Panc1 (cell line): ENCODE measurements around the gene TFF3. TPM values are rescaled to one million over a fixed set of nuclear protein-coding genes. Genes with fewer than 3 reads are reported as not detected.

Experiments used
- ATAC-seq: fragments of 200-7000 bp; cut with Tn5 transposase; 2 replicates; pipeline ENCODE4 v1.9.1; 2020; ENCODE audit warnings: mild to moderate bottlenecking, moderate library complexity
- BruUV-seq: library from RNA; stranded (reverse); fragments of 400-500 nt; replicated peaks from 2 replicates; lab custom pipeline; 2021; lab: Mats Ljungman, UMichigan
- CTCF ChIA-PET: fragments of 300-600 bp; sonication (Branson Sonifier 250); formaldehyde crosslinking; loops from one replicate; lab custom pipeline; 2022; ENCODE audit warnings: antibody characterized with exemption; lab: Charles Lee
- POLR2A ChIA-PET: fragments of 300-600 bp; sonication (Branson Sonifier 250); formaldehyde crosslinking; loops from one replicate; lab custom pipeline; 2022; ENCODE audit warnings: antibody characterized with exemption; lab: Charles Lee
- DNase-seq: peaks from one replicate; pipeline ENCODE4 v3.0.0-alpha.2; 2010; ENCODE audit warnings: low read depth, low spot score
- H3K27ac ChIP-seq: 2 replicates; pipeline ENCODE4 v1.5.1; 2011; ENCODE audit warnings: mild to moderate bottlenecking, low read length, inconsistent platforms
- H3K27me3 ChIP-seq: fragments of 200-500 bp; sonication (Bioruptor generic); 2 replicates; pipeline ENCODE4 v1.6.0; 2014; ENCODE audit warnings: low read length, inconsistent platforms; ENCODE audit not compliant: control insufficient read depth, insufficient read depth
- H3K36me3 ChIP-seq: fragments of 200-500 bp; sonication (Bioruptor generic); 2 replicates; pipeline ENCODE4 v1.5.1; 2014; ENCODE audit warnings: inconsistent platforms, mild to moderate bottlenecking, low read length, moderate library complexity; ENCODE audit not compliant: control insufficient read depth, insufficient read depth
- H3K4me1 ChIP-seq: 2 replicates; pipeline ENCODE4 v1.5.1; 2011; ENCODE audit warnings: inconsistent platforms, mild to moderate bottlenecking, low read length, moderate library complexity; ENCODE audit not compliant: control insufficient read depth, insufficient read depth
- H3K4me3 ChIP-seq, 2 experiments: 2 replicates each; pipeline ENCODE4 v1.5.1; 2011 to 2012; ENCODE audit warnings: low read depth in 2 of 2, low read length in 2 of 2, mild to moderate bottlenecking in 2 of 2, inconsistent platforms in 1 of 2, moderate library complexity in 1 of 2
- H3K9me3 ChIP-seq: fragments of 200-500 bp; sonication (Bioruptor generic); 2 replicates; pipeline ENCODE4 v1.5.1; 2014; ENCODE audit warnings: low read depth, mild to moderate bottlenecking, inconsistent platforms, low read length, moderate library complexity; ENCODE audit not compliant: control insufficient read depth, insufficient read depth
- POLR2AphosphoS5 ChIP-seq: IDR thresholded peaks from 2 replicates; pipeline ENCODE4 v1.6.1; 2012; ENCODE audit warnings: mild to moderate bottlenecking, low read depth, low read length, moderate library complexity
- SIN3A ChIP-seq: IDR thresholded peaks from 2 replicates; pipeline ENCODE4 v1.6.1; 2012; ENCODE audit warnings: low read depth, mild to moderate bottlenecking, low read length, moderate library complexity, borderline replicate concordance; ENCODE audit not compliant: insufficient read depth
- TCF7L2 ChIP-seq: IDR thresholded peaks from 2 replicates; pipeline ENCODE4 v1.6.1; 2011; ENCODE audit warnings: mild to moderate bottlenecking, low read depth, low read length, inconsistent platforms
- in situ Hi-C: cut with HindIII; loops from 2 replicates; pipeline ENCODE4 v1.10.0; 2016; ENCODE audit warnings: low sequenced_read_pairs, low pct_unique_long_range_greater_than_20kb
- intact Hi-C: fragments of 100-400 bp; cut with micrococcal nuclease; formaldehyde crosslinking; loops from one replicate; pipeline ENCODE4 v1.10.0; 2022; ENCODE audit not compliant: unreplicated experiment
- total RNA-seq: library from RNA; stranded (reverse); gene quantifications from one replicate; pipeline ENCODE4 v1.2.1, GENCODE V29; 2021; ENCODE audit not compliant: unreplicated experiment
- TF ChIP-seq, protein P1 (sequence below): fragments of 450-650 bp; IDR thresholded peaks from 2 replicates; pipeline ENCODE4 v1.5.1; 2017; ENCODE audit warnings: mild to moderate bottlenecking
- TF ChIP-seq, protein P2 (sequence below), 2 experiments: IDR thresholded peaks; 2 replicates each; pipeline ENCODE4 v1.6.1; 2011 to 2012; ENCODE audit warnings: low read depth in 2 of 2, control low read depth in 1 of 2, low read length in 1 of 2, mild to moderate bottlenecking in 1 of 2, moderate library complexity in 1 of 2; ENCODE audit not compliant: insufficient read depth in 1 of 2

The TFF3 gene
- total RNA-seq, 1 experiment from 2014 or later: 8.9 TPM

DNA sequence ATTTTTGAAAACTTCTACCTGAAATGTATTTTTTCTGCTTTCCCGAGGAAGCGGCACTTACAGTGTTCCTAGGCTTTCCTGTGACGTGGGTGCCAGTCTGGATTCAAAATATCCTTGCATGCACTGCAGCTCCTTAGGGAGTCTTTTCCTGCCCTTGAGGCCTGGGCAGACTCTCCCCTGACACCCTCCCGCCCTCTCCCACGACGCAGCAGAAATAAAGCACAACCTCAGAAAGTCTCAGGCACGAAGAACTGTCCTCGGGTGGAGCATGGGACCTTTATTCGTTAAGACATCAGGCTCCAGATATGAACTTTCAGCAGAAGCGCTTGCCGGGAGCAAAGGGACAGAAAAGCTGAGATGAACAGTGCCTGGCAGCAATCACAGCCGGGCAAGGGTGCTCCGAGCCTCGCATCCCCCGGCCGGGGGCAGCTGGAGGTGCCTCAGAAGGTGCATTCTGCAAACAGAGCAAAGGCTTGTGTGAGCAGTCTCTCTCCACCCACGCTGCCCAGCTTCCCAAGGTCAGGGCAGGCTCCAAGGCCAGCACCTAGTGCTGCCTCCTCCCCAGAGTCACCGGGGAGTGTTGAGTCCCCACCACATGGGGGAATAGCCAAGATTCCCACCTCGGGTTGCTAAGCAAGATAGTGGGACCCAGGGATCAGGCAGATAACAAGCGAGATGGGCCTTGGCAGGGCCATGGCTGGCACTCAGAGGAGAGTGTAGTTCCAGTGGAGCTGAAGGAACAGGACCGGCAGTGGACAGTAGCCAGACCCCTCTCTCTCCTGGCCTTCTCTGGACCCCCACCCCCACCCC is 3.2 kb downstream of the TFF3 start:
- POLR2A ChIA-PET: no interaction called here
- no peak for DNase-seq
- in situ Hi-C loops (no loop called here), intact Hi-C loops (no loop called here)
- ATAC-seq: no peak
- Histone ChIP-seq H3K9me3 (no peaks in the 10 kb centered on the region), H3K4me3 (no peak overlapping the region), H3K27ac (no peak overlapping the region), H3K4me1 (peaks cover 38% of the 10 kb centered on the region), H3K27me3 (no peaks in the 10 kb centered on the region), H3K36me3 (no peaks in the 10 kb centered on the region)
- CTCF ChIA-PET: no interaction called here
- BruUV-seq: no TSS peak
- TF ChIP-seq, protein P1, sequence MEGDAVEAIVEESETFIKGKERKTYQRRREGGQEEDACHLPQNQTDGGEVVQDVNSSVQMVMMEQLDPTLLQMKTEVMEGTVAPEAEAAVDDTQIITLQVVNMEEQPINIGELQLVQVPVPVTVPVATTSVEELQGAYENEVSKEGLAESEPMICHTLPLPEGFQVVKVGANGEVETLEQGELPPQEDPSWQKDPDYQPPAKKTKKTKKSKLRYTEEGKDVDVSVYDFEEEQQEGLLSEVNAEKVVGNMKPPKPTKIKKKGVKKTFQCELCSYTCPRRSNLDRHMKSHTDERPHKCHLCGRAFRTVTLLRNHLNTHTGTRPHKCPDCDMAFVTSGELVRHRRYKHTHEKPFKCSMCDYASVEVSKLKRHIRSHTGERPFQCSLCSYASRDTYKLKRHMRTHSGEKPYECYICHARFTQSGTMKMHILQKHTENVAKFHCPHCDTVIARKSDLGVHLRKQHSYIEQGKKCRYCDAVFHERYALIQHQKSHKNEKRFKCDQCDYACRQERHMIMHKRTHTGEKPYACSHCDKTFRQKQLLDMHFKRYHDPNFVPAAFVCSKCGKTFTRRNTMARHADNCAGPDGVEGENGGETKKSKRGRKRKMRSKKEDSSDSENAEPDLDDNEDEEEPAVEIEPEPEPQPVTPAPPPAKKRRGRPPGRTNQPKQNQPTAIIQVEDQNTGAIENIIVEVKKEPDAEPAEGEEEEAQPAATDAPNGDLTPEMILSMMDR: no peak

- H3K4me1 ChIP-seq: peaks cover 38% of the 10 kb centered on the region
- ATAC-seq (no peak), DNase-seq (no peak)
- H3K27ac ChIP-seq: no peak overlapping the region
- ChIA-PET CTCF (interaction anchor here (0.5 kb wide), 1 partner anchor 26 kb away, joined by 3 read pairs; no protein-coding TSS in a partner anchor), POLR2A (no interaction called here)
- in situ Hi-C loops: no loop called here
- intact Hi-C loops: no loop called here
- TF ChIP-seq TCF7L2: no peak
- TF ChIP-seq, protein P1: no peak
- no peak for TF ChIP-seq SIN3A
- TF ChIP-seq, protein P2, sequence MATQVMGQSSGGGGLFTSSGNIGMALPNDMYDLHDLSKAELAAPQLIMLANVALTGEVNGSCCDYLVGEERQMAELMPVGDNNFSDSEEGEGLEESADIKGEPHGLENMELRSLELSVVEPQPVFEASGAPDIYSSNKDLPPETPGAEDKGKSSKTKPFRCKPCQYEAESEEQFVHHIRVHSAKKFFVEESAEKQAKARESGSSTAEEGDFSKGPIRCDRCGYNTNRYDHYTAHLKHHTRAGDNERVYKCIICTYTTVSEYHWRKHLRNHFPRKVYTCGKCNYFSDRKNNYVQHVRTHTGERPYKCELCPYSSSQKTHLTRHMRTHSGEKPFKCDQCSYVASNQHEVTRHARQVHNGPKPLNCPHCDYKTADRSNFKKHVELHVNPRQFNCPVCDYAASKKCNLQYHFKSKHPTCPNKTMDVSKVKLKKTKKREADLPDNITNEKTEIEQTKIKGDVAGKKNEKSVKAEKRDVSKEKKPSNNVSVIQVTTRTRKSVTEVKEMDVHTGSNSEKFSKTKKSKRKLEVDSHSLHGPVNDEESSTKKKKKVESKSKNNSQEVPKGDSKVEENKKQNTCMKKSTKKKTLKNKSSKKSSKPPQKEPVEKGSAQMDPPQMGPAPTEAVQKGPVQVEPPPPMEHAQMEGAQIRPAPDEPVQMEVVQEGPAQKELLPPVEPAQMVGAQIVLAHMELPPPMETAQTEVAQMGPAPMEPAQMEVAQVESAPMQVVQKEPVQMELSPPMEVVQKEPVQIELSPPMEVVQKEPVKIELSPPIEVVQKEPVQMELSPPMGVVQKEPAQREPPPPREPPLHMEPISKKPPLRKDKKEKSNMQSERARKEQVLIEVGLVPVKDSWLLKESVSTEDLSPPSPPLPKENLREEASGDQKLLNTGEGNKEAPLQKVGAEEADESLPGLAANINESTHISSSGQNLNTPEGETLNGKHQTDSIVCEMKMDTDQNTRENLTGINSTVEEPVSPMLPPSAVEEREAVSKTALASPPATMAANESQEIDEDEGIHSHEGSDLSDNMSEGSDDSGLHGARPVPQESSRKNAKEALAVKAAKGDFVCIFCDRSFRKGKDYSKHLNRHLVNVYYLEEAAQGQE (IDR thresholded peaks at IDR 0.05; ENCODE audit: insufficient read depth in 1 of 2, low read depth in 2 of 2, low read length in 1 of 2): no peak
- no peak for TF ChIP-seq POLR2AphosphoS5
- H3K4me3 ChIP-seq: no peak overlapping the region
- H3K9me3 ChIP-seq: no peaks in the 10 kb centered on the region
- BruUV-seq: no TSS peak
- no peaks in the 10 kb centered on the region for H3K27me3 ChIP-seq
- no peaks in the 10 kb centered on the region for H3K36me3 ChIP-seq
Measured at GRCh38 chr21:42311160-42311559, 4.0 kb downstream of the TFF3 start.
